Stomach (tissue), 9 donors: Measurements from ENCODE around the gene CFAP74. TPM values are rescaled to one million over a fixed set of nuclear protein-coding genes. Genes with fewer than 3 reads are reported as not detected.

Source experiments
- DNase-seq, 2 donors: peaks; one replicate each; pipeline versions ENCODE4 v3.0.0 to v3.0.0-alpha.2; 2013 to 2019
- H3K27ac ChIP-seq, 5 donors: fragments of 200-600 bp in 4 of 5; sonication (generic) in 4 of 5; one replicate each; pipeline ENCODE4 v1.5.1; 2013 to 2019; ENCODE audit warnings: mild to moderate bottlenecking in 1 of 5, moderate library complexity in 1 of 5
- H3K27me3 ChIP-seq, 3 donors: fragments of 200-600 bp; sonication (generic); one replicate each; pipeline ENCODE4 v1.5.1; 2017 to 2019; ENCODE audit warnings: mixed run types in 1 of 3
- H3K36me3 ChIP-seq, 4 donors: fragments of 200-600 bp; sonication (generic); 1 replicate in 3 of 4; 2 replicates in 1 of 4; pipeline ENCODE4 v1.5.1; 2016 to 2019
- H3K4me1 ChIP-seq, 4 donors: fragments of 200-600 bp; sonication (generic); one replicate each; pipeline ENCODE4 v1.5.1; 2016 to 2019
- H3K4me3 ChIP-seq, 4 donors: fragments of 200-600 bp; sonication (generic) in 3 of 4; one replicate each; pipeline ENCODE4 v1.5.1; 2016 to 2019; ENCODE audit warnings: mild to moderate bottlenecking in 1 of 4
- H3K9me3 ChIP-seq, 4 donors: fragments of 200-600 bp; sonication (generic); one replicate each; pipeline ENCODE4 v1.5.1; 2016 to 2019
- CTCF ChIP-seq, 7 experiments: fragments of 450-650 bp in 4 of 7; fragments of 200-600 bp in 3 of 7; sonication (generic) in 3 of 7; IDR thresholded peaks; one replicate each; pipeline ENCODE4 v1.5.1; 2016 to 2019; ENCODE audit warnings: antibody characterized with exemption in 7 of 7, control low read depth in 2 of 7, mild to moderate bottlenecking in 1 of 7
- EP300 ChIP-seq: sonication (generic); formaldehyde crosslinking; IDR thresholded peaks from one replicate; pipeline ENCODE4 v1.6.1; 2017; ENCODE audit warnings: antibody characterized with exemption
- POLR2A ChIP-seq, 4 donors: fragments of 450-650 bp; IDR thresholded peaks; one replicate each; pipeline ENCODE4 v1.6.1; 2016; ENCODE audit warnings: antibody characterized with exemption in 4 of 4, control low read depth in 2 of 4, mild to moderate bottlenecking in 1 of 4, moderate library complexity in 1 of 4
- POLR2AphosphoS5 ChIP-seq, 3 donors: sonication (generic); formaldehyde crosslinking; IDR thresholded peaks; one replicate each; pipeline ENCODE4 v1.6.1; 2016; ENCODE audit warnings: antibody characterized with exemption in 3 of 3
- WGBS, 5 donors: extraction: QIAGEN DNeasy Blood & Tissue Kit in 3 of 5; methylation state at CpG; one replicate each; pipeline versions ENCODE4 v1.1.5 to v1.1.7; 2013 to 2018; 5-methylcytosine and 5-hydroxymethylcytosine counted together
- intact Hi-C: fragments of 100-400 bp; cut with DNase I; formaldehyde crosslinking; loops from one replicate; pipeline ENCODE4 v1.15.1; 2023; ENCODE audit warnings: low total_unique reads
- polyA plus RNA-seq, 3 donors: library from polyadenylated mRNA; stranded (reverse); fragments of 200-250 nt; gene quantifications; one replicate each; pipeline ENCODE4 v1.2.3, GENCODE V29; 2013
- total RNA-seq, 5 donors: library from RNA; depleted of rRNA; stranded (reverse); fragments of >200 nt; gene quantifications; one replicate each; pipeline versions ENCODE4 v1.1.0 to v1.2.3, GENCODE V29; 2014 to 2016
- donor health status: healthy with polysubstance abuse.
- donor health status: Bipolar disorder and iron deficiency.
- donor health status: healthy.

The CFAP74 gene
- total and polyA plus RNA-seq, 8 donors: under 0.01 TPM; not detected in 7

DNA sequence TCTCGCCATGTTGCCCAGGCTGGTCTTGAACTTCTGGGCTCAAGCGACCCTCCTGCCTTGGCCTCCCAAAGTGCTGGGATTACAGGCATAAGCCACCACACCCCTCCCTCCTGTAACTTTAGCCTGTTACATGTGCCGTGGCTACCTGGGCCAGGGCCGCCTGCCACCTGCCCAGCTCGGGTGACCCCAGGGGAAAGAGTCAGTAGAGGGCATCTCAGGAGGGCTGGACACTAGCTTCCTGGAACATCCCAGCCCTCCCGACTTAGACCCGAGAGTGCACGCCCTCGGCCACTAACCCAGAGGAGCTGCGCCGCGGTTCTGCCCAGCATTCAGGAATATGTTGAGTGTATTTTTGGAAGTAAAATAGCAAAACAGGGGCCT is 44.1 kb downstream of the CFAP74 start:
- 65 to 83% (median 71%) methylated on average over 12 of the region's 12 CpGs for WGBS, 5 donors
- H3K4me1 ChIP-seq: peaks cover 0 to 11% (median 9%) of the 10 kb centered on the region in 4 donors
- no peak overlapping the region for H3K27ac ChIP-seq
- no peak for DNase-seq
- TF ChIP-seq CTCF (IDR thresholded peaks at IDR 0.05): no peak
- TF ChIP-seq EP300: no peak
- no peak for TF ChIP-seq POLR2A (IDR thresholded peaks at IDR 0.05)
- no peak for TF ChIP-seq POLR2AphosphoS5 (IDR thresholded peaks at IDR 0.05)
- H3K36me3 ChIP-seq: no peaks in the 10 kb centered on the region
- no peak overlapping the region for H3K4me3 ChIP-seq
- intact Hi-C loops: no loop called here
- H3K27me3 ChIP-seq: peaks cover 0 to 74% (median 18%) of the 10 kb centered on the region in 3 donors
- H3K9me3 ChIP-seq: no peaks in the 10 kb centered on the region

DNA sequence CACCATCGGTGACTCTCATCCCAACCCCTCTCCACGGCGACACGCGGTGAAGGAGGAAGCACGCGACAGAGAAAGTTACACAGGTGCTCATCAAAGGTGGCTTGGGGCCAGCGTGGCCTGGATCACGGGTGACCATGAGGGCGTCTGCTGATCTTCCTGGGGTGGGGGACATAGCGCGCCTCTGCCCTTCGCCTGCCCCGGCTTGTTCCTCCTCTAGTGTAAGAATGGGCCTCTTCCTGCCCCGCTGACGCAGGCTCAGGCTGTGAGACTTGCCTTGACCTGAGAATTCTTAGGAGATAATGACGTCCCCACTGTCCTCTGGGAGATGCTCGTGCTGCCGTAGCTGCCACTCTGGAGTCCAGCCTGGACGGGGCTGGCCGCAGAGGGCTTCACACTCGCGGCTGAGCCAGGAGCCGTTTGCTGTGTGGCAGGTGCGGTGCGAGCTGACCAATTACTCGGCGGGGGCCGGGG is 45.5 kb downstream of the CFAP74 start:
- peaks cover 0 to 11% (median 9%) of the 10 kb centered on the region in 4 donors for H3K4me1 ChIP-seq
- H3K4me3 ChIP-seq: no peak overlapping the region
- intact Hi-C loops: no loop called here
- no peak for TF ChIP-seq POLR2A (IDR thresholded peaks at IDR 0.05)
- TF ChIP-seq CTCF (IDR thresholded peaks at IDR 0.05): no peak
- no peak for TF ChIP-seq EP300
- TF ChIP-seq POLR2AphosphoS5 (IDR thresholded peaks at IDR 0.05): no peak
- WGBS, 5 donors: 81 to 86% (median 85%) methylated on average over 28 to 29 of the region's 29 CpGs
- H3K27me3 ChIP-seq: peaks cover 0 to 63% (median 18%) of the 10 kb centered on the region in 3 donors
- no peaks in the 10 kb centered on the region for H3K36me3 ChIP-seq
- H3K9me3 ChIP-seq: no peaks in the 10 kb centered on the region
- no peak overlapping the region for H3K27ac ChIP-seq
- no peak for DNase-seq

- TF ChIP-seq EP300: no peak
- TF ChIP-seq POLR2AphosphoS5 (IDR thresholded peaks at IDR 0.05): no peak
- no peak for TF ChIP-seq POLR2A (IDR thresholded peaks at IDR 0.05)
- no peak for TF ChIP-seq CTCF (IDR thresholded peaks at IDR 0.05)
- Histone ChIP-seq H3K4me1 (peaks cover 0 to 11% (median 9%) of the 10 kb centered on the region in 4 donors), H3K27ac (no peak overlapping the region), H3K36me3 (no peaks in the 10 kb centered on the region), H3K4me3 (no peak overlapping the region), H3K27me3 (peaks cover 0 to 63% (median 18%) of the 10 kb centered on the region in 3 donors), H3K9me3 (no peaks in the 10 kb centered on the region)
- intact Hi-C loops: no loop called here
- WGBS, 5 donors: 75 to 83% (median 79%) methylated on average over 15 to 22 of the region's 22 CpGs
- no peak for DNase-seq
These were observed 46.0 kb downstream of the CFAP74 start for GRCh38 chr1:1957533-1957961.

GRCh38 chr1:1956586-1957532 is 46.7 kb downstream of the CFAP74 start:
- Histone ChIP-seq H3K4me1 (peaks cover 0 to 11% (median 9%) of the 10 kb centered on the region in 4 donors), H3K27me3 (peaks cover 0 to 60% (median 18%) of the 10 kb centered on the region in 3 donors), H3K27ac (no peak overlapping the region), H3K9me3 (no peaks in the 10 kb centered on the region), H3K36me3 (no peaks in the 10 kb centered on the region), H3K4me3 (no peak overlapping the region)
- intact Hi-C loops: no loop called here
- WGBS, 5 donors: 90 to 94% (median 91%) methylated on average over 27 to 38 of the region's 38 CpGs
- TF ChIP-seq EP300 (no peak), POLR2AphosphoS5 (IDR thresholded peaks at IDR 0.05) (no peak), CTCF (IDR thresholded peaks at IDR 0.05) (no peak), POLR2A (IDR thresholded peaks at IDR 0.05) (no peak)
- DNase-seq: no peak
